Subcutaneous preadipocyte (primary cell): ENCODE results near the gene TGIF2LX. TPM values are rescaled to one million over a fixed set of nuclear protein-coding genes. Genes with fewer than 3 reads are reported as not detected.

Source experiments
- total RNA-seq: library from RNA; depleted of rRNA; stranded (reverse); fragments of >200 nt; gene quantifications from 2 replicates; pipeline ENCODE4 v1.2.3, GENCODE V29; 2012

Gene TGIF2LX
- total RNA-seq = not detected in 2 replicates

GRCh38 chrX:89921665-89922064 is at the start of gene TGIF2LX:
Gene TGIF2LX (plus strand): TSS chrX:89921908. CDS start chrX:89922086, 178 bp downstream.

